NCI-H187 (cell line): ENCODE data around the gene HPS4.
A peak's percentile ranks its signal among the peaks of the same experiment; 100 is the strongest.
"Not testable (repeated sequence)": the region's sequence is repeated elsewhere in the genome, so short reads cannot be mapped to it uniquely, and the experiment has no call there.

ENCODE experiments used
- DNase-seq, 2 experiments: peaks; one replicate each; lab custom pipeline; 2025; lab: John Stamatoyannopoulos, UW

HPS4 gene

GRCh38 chr22:26409719-26410335 is 73.8 kb downstream of the HPS4 start:
- DNase-seq, result peak in 1 of 2 experiments; percentile 6

DNA sequence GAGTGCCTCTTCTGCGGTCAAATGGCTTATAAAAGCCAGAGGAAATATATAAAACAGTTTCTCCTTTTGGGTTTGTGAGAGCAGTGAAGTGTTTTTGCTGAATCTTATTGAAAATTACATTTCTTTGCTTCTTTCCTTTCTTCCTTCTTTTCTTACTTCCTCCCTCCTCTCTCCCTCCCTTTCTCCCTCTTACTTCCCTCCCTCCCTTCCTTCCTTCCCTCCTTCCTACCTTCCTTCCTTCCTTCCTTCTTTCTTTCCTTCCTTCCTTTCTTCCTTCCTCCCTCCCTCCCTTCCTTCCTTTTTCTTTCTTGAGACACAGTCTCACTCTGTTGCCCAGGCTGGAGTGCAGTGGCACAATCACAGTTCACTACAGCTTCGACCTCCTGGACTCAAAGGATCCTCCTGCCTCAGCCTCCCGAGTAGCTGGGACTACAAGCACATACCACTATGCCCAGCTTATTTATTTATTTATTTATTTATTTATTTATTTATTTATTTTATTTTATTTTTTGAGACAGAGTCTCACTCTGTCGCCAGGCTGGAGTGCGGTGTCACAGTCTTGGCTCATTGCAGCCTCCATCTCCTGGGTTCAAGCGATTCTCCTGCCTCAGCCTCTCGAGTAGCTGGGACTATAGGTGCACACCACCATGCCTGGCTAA is 74.9 kb downstream of the HPS4 start:
- DNase-seq, result not testable (repeated sequence)

DNA sequence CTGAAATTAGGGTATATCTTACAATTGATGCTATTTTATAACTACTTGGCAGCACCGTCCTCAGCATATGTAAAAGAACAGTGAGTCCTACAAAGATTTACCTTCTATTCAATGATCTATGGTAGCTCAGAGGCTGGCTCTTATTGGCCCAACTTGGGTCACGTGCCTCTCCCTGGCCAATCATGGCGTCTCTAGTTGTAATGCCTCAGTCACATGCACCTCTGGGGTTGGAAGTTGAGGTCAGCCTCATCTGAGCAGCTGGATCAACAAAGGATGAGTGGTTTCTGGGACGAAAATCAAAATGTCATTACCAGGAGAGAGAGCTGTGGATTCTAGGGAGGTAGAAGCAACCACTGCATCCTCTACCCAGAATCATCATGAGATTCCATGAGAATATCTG is 77.5 kb downstream of the HPS4 start:
- no peak for DNase-seq

- DNase-seq, result no peak
Measured at GRCh38 chr22:26404851-26405421, 78.6 kb downstream of the HPS4 start.

DNA sequence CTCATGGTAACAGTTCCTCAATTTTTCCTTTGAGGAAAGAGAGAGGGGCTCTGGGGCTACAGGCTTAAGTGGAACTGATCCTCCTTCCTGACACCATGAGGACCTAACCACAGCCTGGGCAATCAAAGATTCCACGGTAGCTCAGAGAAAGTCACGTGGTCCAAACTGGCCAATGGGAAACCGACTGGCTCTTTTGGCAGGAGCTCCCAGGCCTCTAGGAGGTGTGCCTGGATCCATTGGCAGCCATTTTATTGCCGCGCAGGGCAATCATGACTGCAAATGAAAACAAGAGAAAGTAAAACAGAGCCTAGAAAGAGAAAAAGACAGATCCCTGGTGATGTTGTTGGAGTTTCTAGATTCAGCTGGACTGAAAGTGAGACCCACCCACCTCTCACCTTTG is 81.9 kb downstream of the HPS4 start:
- DNase-seq, result no peak
